WTC11 (cell line): ENCODE results near the gene KCND1. TPM values are rescaled to one million over a fixed set of nuclear protein-coding genes. Genes with fewer than 3 reads are reported as not detected.

Source experiments
- ATAC-seq: fragments of 200-7000 bp; cut with Tn5 transposase; 2 replicates; pipeline ENCODE4 v1.10.0; 2021; ENCODE audit warnings: mild to moderate bottlenecking, moderate library complexity
- CTCF ChIA-PET: fragments of 300-600 bp; sonication (Branson Sonifier 250); formaldehyde crosslinking; loops from one replicate; lab custom pipeline; 2021; ENCODE audit warnings: antibody characterized with exemption; lab: Charles Lee
- POLR2A ChIA-PET: fragments of 350-600 bp; sonication (Branson Sonifier 250); formaldehyde crosslinking; loops from one replicate; lab custom pipeline; 2021; ENCODE audit warnings: antibody characterized with exemption; lab: Charles Lee
- DNase-seq: peaks from one replicate; pipeline ENCODE4 v3.0.0; 2021; ENCODE audit warnings: low spot score
- H3K27ac Mint-ChIP-seq: 2 replicates; pipeline ENCODE4 v1.8.0; 2021; ENCODE audit warnings: mixed read lengths
- H3K27me3 Mint-ChIP-seq: 2 replicates; pipeline ENCODE4 v1.8.0; 2021; ENCODE audit warnings: low read depth, mild to moderate bottlenecking, moderate library complexity, mixed read lengths
- H3K36me3 Mint-ChIP-seq: 2 replicates; pipeline ENCODE4 v1.8.0; 2021; ENCODE audit warnings: mixed read lengths
- H3K4me1 Mint-ChIP-seq: 2 replicates; pipeline ENCODE4 v1.8.0; 2022; ENCODE audit warnings: mixed read lengths
- H3K4me3 Mint-ChIP-seq: 2 replicates; pipeline ENCODE4 v1.8.0; 2021; ENCODE audit warnings: mild to moderate bottlenecking, moderate library complexity, mixed read lengths
- H3K9me3 Mint-ChIP-seq: 2 replicates; pipeline ENCODE4 v1.8.0; 2021; ENCODE audit warnings: mixed read lengths
- E2F4 ChIP-seq: sonication (generic); formaldehyde crosslinking; IDR thresholded peaks from 2 replicates; pipeline ENCODE4 v1.8.1; 2022; ENCODE audit warnings: low read depth, mild to moderate bottlenecking, moderate library complexity, missing genetic modification reagents, borderline replicate concordance
- HMGA2 ChIP-seq: fragments of 250-450 bp; sonication (Bioruptor Pico); IDR thresholded peaks from 2 replicates; pipeline ENCODE4 v1.4.0; 2021; ENCODE audit warnings: mild to moderate bottlenecking, moderate library complexity
- NFE2L1 ChIP-seq: sonication (generic); formaldehyde crosslinking; IDR thresholded peaks from 2 replicates; pipeline ENCODE4 v1.8.1; 2023; ENCODE audit warnings: missing genetic modification reagents
- NR1H2 ChIP-seq: sonication (generic); formaldehyde crosslinking; IDR thresholded peaks from 2 replicates; pipeline ENCODE4 v1.9.0; 2021; ENCODE audit warnings: mild to moderate bottlenecking, moderate library complexity, missing genetic modification reagents
- PRDM15 ChIP-seq: sonication (generic); formaldehyde crosslinking; IDR thresholded peaks from 2 replicates; pipeline ENCODE4 v1.8.0; 2022; ENCODE audit warnings: missing genetic modification reagents
- PRRX2 ChIP-seq: fragments of 250-450 bp; sonication (Bioruptor Pico); IDR thresholded peaks from 2 replicates; pipeline ENCODE4 v1.8.0; 2021; ENCODE audit warnings: mild to moderate bottlenecking
- SOX15 ChIP-seq: fragments of 250-450 bp; sonication (Bioruptor Pico); IDR thresholded peaks from 2 replicates; pipeline ENCODE4 v1.9.0; 2021; ENCODE audit warnings: mild to moderate bottlenecking
- STAT6 ChIP-seq: sonication (generic); formaldehyde crosslinking; conservative IDR thresholded peaks from 2 replicates; pipeline ENCODE4 v1.8.1; 2023; ENCODE audit warnings: mild to moderate bottlenecking, low read depth, missing genetic modification reagents, moderate library complexity
- TEAD1 ChIP-seq: sonication (generic); formaldehyde crosslinking; IDR thresholded peaks from 2 replicates; pipeline ENCODE4 v1.8.0; 2022; ENCODE audit warnings: mild to moderate bottlenecking, missing genetic modification reagents
- TP53 ChIP-seq: sonication (generic); formaldehyde crosslinking; IDR thresholded peaks from 2 replicates; pipeline ENCODE4 v1.8.1; 2023; ENCODE audit warnings: mild to moderate bottlenecking, missing genetic modification reagents
- USF1 ChIP-seq: sonication (generic); formaldehyde crosslinking; IDR thresholded peaks from 2 replicates; pipeline ENCODE4 v1.8.0; 2022; ENCODE audit warnings: mild to moderate bottlenecking, missing genetic modification reagents
- USF2 ChIP-seq: sonication (generic); formaldehyde crosslinking; IDR thresholded peaks from 2 replicates; pipeline ENCODE4 v1.8.1; 2023; ENCODE audit warnings: mild to moderate bottlenecking, missing genetic modification reagents, moderate library complexity
- ZNF138 ChIP-seq: sonication (generic); formaldehyde crosslinking; conservative IDR thresholded peaks from 2 replicates; pipeline ENCODE4 v1.8.1; 2022; ENCODE audit warnings: mild to moderate bottlenecking, moderate library complexity, missing genetic modification reagents
- total RNA-seq: library from RNA; stranded (reverse); gene quantifications from 3 replicates; pipeline ENCODE4 v1.2.3, GENCODE V29; 2021
- TF ChIP-seq, protein P1 (sequence below): sonication (generic); formaldehyde crosslinking; IDR thresholded peaks from 2 replicates; pipeline ENCODE4 v1.8.1; 2023; ENCODE audit warnings: mild to moderate bottlenecking, missing genetic modification reagents
- TF ChIP-seq, protein P2 (sequence below): sonication (generic); formaldehyde crosslinking; IDR thresholded peaks from 2 replicates; pipeline ENCODE4 v1.8.0; 2022; ENCODE audit warnings: mild to moderate bottlenecking, missing genetic modification reagents
- TF ChIP-seq, protein P3 (sequence below): fragments of 250-450 bp; sonication (Bioruptor Pico); IDR thresholded peaks from 2 replicates; pipeline ENCODE4 v1.9.0; 2021; ENCODE audit warnings: mild to moderate bottlenecking

Gene KCND1
- total RNA-seq, 1 experiment from 2014 or later: 5.4 TPM

- CTCF ChIA-PET: no interaction called here
- TF ChIP-seq, protein P1, sequence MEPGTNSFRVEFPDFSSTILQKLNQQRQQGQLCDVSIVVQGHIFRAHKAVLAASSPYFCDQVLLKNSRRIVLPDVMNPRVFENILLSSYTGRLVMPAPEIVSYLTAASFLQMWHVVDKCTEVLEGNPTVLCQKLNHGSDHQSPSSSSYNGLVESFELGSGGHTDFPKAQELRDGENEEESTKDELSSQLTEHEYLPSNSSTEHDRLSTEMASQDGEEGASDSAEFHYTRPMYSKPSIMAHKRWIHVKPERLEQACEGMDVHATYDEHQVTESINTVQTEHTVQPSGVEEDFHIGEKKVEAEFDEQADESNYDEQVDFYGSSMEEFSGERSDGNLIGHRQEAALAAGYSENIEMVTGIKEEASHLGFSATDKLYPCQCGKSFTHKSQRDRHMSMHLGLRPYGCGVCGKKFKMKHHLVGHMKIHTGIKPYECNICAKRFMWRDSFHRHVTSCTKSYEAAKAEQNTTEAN (CRISPR knock-in tag): no peak
- no peak for TF ChIP-seq USF1 (CRISPR knock-in tag)
- TF ChIP-seq ZNF138 (CRISPR knock-in tag): no peak
- TF ChIP-seq PRRX2 (CRISPR knock-in tag): no peak
- POLR2A ChIA-PET: no interaction called here
- no peak for ATAC-seq
- peak overlapping the region; percentile 53; the same call in 1 of the 2 replicates for H3K27ac Mint-ChIP-seq
- H3K27me3 Mint-ChIP-seq: no peaks in the 10 kb centered on the region
- H3K9me3 Mint-ChIP-seq: no peaks in the 10 kb centered on the region
- no peak for DNase-seq
- peaks cover 30% of the 10 kb centered on the region for H3K36me3 Mint-ChIP-seq
- peak overlapping the region; percentile 99 for H3K4me3 Mint-ChIP-seq
- H3K4me1 Mint-ChIP-seq: peaks cover 11% of the 10 kb centered on the region
These were observed 29.0 kb upstream of the KCND1 start for GRCh38 chrX:49000636-49001035.

DNA sequence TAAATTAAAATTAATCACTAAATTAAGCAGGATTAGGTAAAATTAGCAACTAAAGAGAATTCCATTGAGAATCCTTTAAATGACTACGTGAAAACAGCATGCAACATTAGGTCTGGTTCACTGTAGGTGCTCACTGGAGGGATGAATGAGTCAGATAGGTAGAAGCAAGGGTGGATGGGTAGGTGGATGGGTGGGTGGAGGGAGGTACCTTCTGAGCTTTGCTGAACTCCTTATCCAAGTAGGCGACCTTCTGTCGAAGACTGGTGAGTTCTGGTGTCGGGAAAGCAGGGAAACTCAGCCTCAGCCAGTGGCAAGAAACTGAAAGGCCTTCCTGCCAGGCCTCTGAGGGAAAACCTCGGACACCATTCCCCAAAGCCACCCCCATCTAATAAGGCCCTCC, 27.4 kb upstream of the KCND1 start:
- peaks cover 11% of the 10 kb centered on the region for H3K4me1 Mint-ChIP-seq
- H3K36me3 Mint-ChIP-seq: peaks cover 38% of the 10 kb centered on the region
- ChIA-PET POLR2A (no interaction called here), CTCF (interaction anchor here (0.8 kb wide), 1 partner anchor 27 kb away, joined by 5 read pairs; the partner anchor contains the start of gene KCND1)
- H3K9me3 Mint-ChIP-seq: no peaks in the 10 kb centered on the region
- no peaks in the 10 kb centered on the region for H3K27me3 Mint-ChIP-seq
- ATAC-seq (no peak), DNase-seq (no peak)
- no peak for TF ChIP-seq E2F4
- no peak for TF ChIP-seq TP53
- TF ChIP-seq SOX15 (CRISPR knock-in tag): no peak
- no peak overlapping the region for H3K4me3 Mint-ChIP-seq
- H3K27ac Mint-ChIP-seq: no peak overlapping the region

- ATAC-seq (no peak), DNase-seq (no peak)
- Mint-ChIP-seq H3K27ac (no peak overlapping the region), H3K9me3 (no peaks in the 10 kb centered on the region), H3K36me3 (peaks cover 41% of the 10 kb centered on the region), H3K4me3 (no peak overlapping the region), H3K4me1 (peaks cover 6% of the 10 kb centered on the region; the same call in 1 of the 2 replicates), H3K27me3 (no peaks in the 10 kb centered on the region)
- ChIA-PET CTCF (interaction anchor here (0.8 kb wide), 1 partner anchor 27 kb away, joined by 5 read pairs; the partner anchor contains the start of gene KCND1), POLR2A (no interaction called here)
- TF ChIP-seq, protein P1 (CRISPR knock-in tag): no peak
- TF ChIP-seq STAT6 (CRISPR knock-in tag): no peak
- TF ChIP-seq, protein P2, sequence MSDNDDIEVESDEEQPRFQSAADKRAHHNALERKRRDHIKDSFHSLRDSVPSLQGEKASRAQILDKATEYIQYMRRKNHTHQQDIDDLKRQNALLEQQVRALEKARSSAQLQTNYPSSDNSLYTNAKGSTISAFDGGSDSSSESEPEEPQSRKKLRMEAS (CRISPR knock-in tag): no peak
- no peak for TF ChIP-seq NFE2L1 (CRISPR knock-in tag)
- TF ChIP-seq TEAD1: no peak
- no peak for TF ChIP-seq HMGA2 (CRISPR knock-in tag)
- TF ChIP-seq, protein P3, sequence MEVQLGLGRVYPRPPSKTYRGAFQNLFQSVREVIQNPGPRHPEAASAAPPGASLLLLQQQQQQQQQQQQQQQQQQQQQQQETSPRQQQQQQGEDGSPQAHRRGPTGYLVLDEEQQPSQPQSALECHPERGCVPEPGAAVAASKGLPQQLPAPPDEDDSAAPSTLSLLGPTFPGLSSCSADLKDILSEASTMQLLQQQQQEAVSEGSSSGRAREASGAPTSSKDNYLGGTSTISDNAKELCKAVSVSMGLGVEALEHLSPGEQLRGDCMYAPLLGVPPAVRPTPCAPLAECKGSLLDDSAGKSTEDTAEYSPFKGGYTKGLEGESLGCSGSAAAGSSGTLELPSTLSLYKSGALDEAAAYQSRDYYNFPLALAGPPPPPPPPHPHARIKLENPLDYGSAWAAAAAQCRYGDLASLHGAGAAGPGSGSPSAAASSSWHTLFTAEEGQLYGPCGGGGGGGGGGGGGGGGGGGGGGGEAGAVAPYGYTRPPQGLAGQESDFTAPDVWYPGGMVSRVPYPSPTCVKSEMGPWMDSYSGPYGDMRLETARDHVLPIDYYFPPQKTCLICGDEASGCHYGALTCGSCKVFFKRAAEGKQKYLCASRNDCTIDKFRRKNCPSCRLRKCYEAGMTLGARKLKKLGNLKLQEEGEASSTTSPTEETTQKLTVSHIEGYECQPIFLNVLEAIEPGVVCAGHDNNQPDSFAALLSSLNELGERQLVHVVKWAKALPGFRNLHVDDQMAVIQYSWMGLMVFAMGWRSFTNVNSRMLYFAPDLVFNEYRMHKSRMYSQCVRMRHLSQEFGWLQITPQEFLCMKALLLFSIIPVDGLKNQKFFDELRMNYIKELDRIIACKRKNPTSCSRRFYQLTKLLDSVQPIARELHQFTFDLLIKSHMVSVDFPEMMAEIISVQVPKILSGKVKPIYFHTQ: no peak
- no peak for TF ChIP-seq PRDM15 (CRISPR knock-in tag)
- no peak for TF ChIP-seq NR1H2 (CRISPR knock-in tag)
- no peak for TF ChIP-seq USF2
- no peak for TF ChIP-seq SOX15 (CRISPR knock-in tag)
These were observed 26.7 kb upstream of the KCND1 start for GRCh38 chrX:48998391-48998790.
